B cell (primary cell): ENCODE data around the gene WNT3A. TPM values are rescaled to one million over a fixed set of nuclear protein-coding genes. Genes with fewer than 3 reads are reported as not detected.

Experiments
- ATAC-seq: fragments of 200-7000 bp; cut with Tn5 transposase; one replicate; pipeline ENCODE4 v1.10.0; 2021; ENCODE audit warnings: low read depth, mild to moderate bottlenecking, moderate number of reproducible peaks, moderate library complexity
- CTCF ChIA-PET: fragments of 350-600 bp; sonication (Branson Sonifier 250); formaldehyde crosslinking; loops from one replicate; lab custom pipeline; 2021; ENCODE audit warnings: antibody characterized with exemption, inconsistent platforms; lab: Charles Lee
- POLR2A ChIA-PET: fragments of 350-600 bp; sonication (Branson Sonifier 250); formaldehyde crosslinking; loops from one replicate; lab custom pipeline; 2021; ENCODE audit warnings: antibody characterized with exemption; lab: Charles Lee
- DNase-seq: peaks from one replicate; pipeline ENCODE4 v3.0.0; 2013
- H2AFZ ChIP-seq: 2 replicates; pipeline ENCODE4 v1.6.1; 2012; ENCODE audit warnings: mild to moderate bottlenecking, low read depth, low read length; ENCODE audit not compliant: insufficient read depth, poor library complexity, severe bottlenecking
- H3K27ac ChIP-seq, 2 donors: 1 replicate in 1 of 2; 2 replicates in 1 of 2; pipeline ENCODE4 v1.5.1; 2012 to 2013; ENCODE audit warnings: low read length in 2 of 2, mild to moderate bottlenecking in 2 of 2, moderate library complexity in 1 of 2
- H3K27me3 ChIP-seq, 4 experiments: fragments of 200-600 bp in 1 of 4; sonication (generic) in 1 of 4; replicated peaks in 1 of 4; 1 replicate in 2 of 4; 2 replicates in 2 of 4; pipeline versions ENCODE4 v1.6.1 to v1.7.0; 2013 to 2016; ENCODE audit warnings: low read length in 3 of 4, mild to moderate bottlenecking in 2 of 4, mixed read lengths in 1 of 4, moderate library complexity in 1 of 4; ENCODE audit not compliant: insufficient read depth in 4 of 4, control insufficient read depth in 3 of 4; ENCODE audit errors: control extremely low read depth in 1 of 4
- H3K36me3 ChIP-seq, 2 experiments: replicated peaks in 1 of 2; 1 replicate in 1 of 2; 2 replicates in 1 of 2; pipeline versions ENCODE4 v1.6.1 to v1.7.1; 2013; ENCODE audit warnings: low read length in 1 of 2; ENCODE audit not compliant: insufficient read depth in 2 of 2, control insufficient read depth in 1 of 2; ENCODE audit errors: control extremely low read depth in 1 of 2, extremely low read depth in 1 of 2
- H3K4me1 ChIP-seq, 2 donors: fragments of 200-600 bp in 1 of 2; sonication (generic) in 1 of 2; 1 replicate in 1 of 2; 2 replicates in 1 of 2; pipeline versions ENCODE4 v1.5.1 to v1.6.1; 2013 to 2017; ENCODE audit warnings: low read length in 2 of 2; ENCODE audit not compliant: control insufficient read depth in 2 of 2, insufficient read depth in 2 of 2
- H3K4me2 ChIP-seq: replicated peaks from 2 replicates; pipeline ENCODE3; 2012; ENCODE audit warnings: mild to moderate bottlenecking, low read depth, low read length; ENCODE audit not compliant: poor library complexity, severe bottlenecking
- H3K4me3 ChIP-seq, 5 experiments: fragments of 200-600 bp in 1 of 5; sonication (generic) in 1 of 5; 1 replicate in 3 of 5; 2 replicates in 2 of 5; pipeline versions ENCODE4 v1.5.1 to v1.7.0; 2011 to 2016; ENCODE audit warnings: low read length in 4 of 5, mild to moderate bottlenecking in 4 of 5, low read depth in 2 of 5, control low read depth in 1 of 5, moderate library complexity in 1 of 5; ENCODE audit not compliant: insufficient read depth in 1 of 5; ENCODE audit errors: control extremely low read depth in 1 of 5, extremely low read depth in 1 of 5
- H3K79me2 ChIP-seq: fragments of 200-600 bp; sonication (generic); one replicate; pipeline ENCODE4 v1.6.0; 2016; ENCODE audit warnings: low read length; ENCODE audit not compliant: control insufficient read depth, insufficient read depth
- H3K9ac ChIP-seq: fragments of 200-600 bp; sonication (generic); 2 replicates; pipeline ENCODE4 v1.6.1; 2017; ENCODE audit warnings: mild to moderate bottlenecking, low read length, moderate library complexity
- H3K9me3 ChIP-seq, 3 donors: one replicate each; pipeline versions ENCODE4 v1.6.1 to v1.7.1; 2013; ENCODE audit warnings: low read length in 2 of 3; ENCODE audit not compliant: control insufficient read depth in 2 of 3, insufficient read depth in 1 of 3; ENCODE audit errors: control extremely low read depth in 1 of 3
- H4K20me1 ChIP-seq: 2 replicates; pipeline ENCODE4 v1.6.0; 2012; ENCODE audit warnings: mild to moderate bottlenecking, low read length; ENCODE audit not compliant: insufficient read depth, control insufficient read depth, poor library complexity, severe bottlenecking
- H3K27ac Mint-ChIP-seq: one replicate; pipeline ENCODE4 v1.8.0; 2021; ENCODE audit warnings: mixed read lengths
- H3K27me3 Mint-ChIP-seq: one replicate; pipeline ENCODE4 v1.8.0; 2021; ENCODE audit warnings: mixed read lengths
- H3K4me1 Mint-ChIP-seq: one replicate; pipeline ENCODE4 v1.8.0; 2021; ENCODE audit warnings: mixed read lengths
- H3K4me3 Mint-ChIP-seq: one replicate; pipeline ENCODE4 v1.8.0; 2021; ENCODE audit warnings: mixed read lengths
- H3K9me3 Mint-ChIP-seq: one replicate; pipeline ENCODE4 v1.8.0; 2022; ENCODE audit warnings: mixed read lengths; ENCODE audit not compliant: insufficient read depth
- CTCF ChIP-seq: fragments of 200-600 bp; IDR thresholded peaks from one replicate; pipeline ENCODE4 v1.8.0; 2022; ENCODE audit warnings: antibody characterized with exemption, mild to moderate bottlenecking
- EZH2 ChIP-seq: IDR thresholded peaks from 2 replicates; pipeline ENCODE4 v1.6.1; 2012; ENCODE audit warnings: borderline replicate concordance, low read depth, mild to moderate bottlenecking, moderate library complexity, low read length; ENCODE audit not compliant: insufficient read depth, poor library complexity, severe bottlenecking
- WGBS: methylation state at CpG from one replicate; pipeline ENCODE4 v1.1.5; 2013; ENCODE audit warnings: missing lambda C conversion rate; ENCODE audit not compliant: insufficient coverage; 5-methylcytosine and 5-hydroxymethylcytosine counted together
- intact Hi-C: fragments of 100-400 bp; cut with micrococcal nuclease; formaldehyde crosslinking; loops from one replicate; pipeline ENCODE4 v1.10.0; 2022
- polyA plus RNA-seq: library from polyadenylated mRNA; depleted of rRNA; stranded (reverse); fragments of >200 nt; gene quantifications from 2 replicates; pipeline ENCODE4 v1.2.3, GENCODE V29; 2012
- total RNA-seq, 2 donors: library from RNA; stranded (reverse); fragments of 120-200 nt in 1 of 2; gene quantifications; 1 replicate in 1 of 2; 2 replicates in 1 of 2; pipeline versions ENCODE4 v1.2.3 to v1.2.4, GENCODE V29; 2013 to 2022

Gene WNT3A
- total and polyA plus RNA-seq, 2 donors (not counting 1 experiment from before 2014, with no cell fraction given), result 0.03 TPM; not detected in 1

- intact Hi-C loops, result no loop called here
These were observed 31.7 kb downstream of the WNT3A start for GRCh38 chr1:228038387-228039005.

More at GRCh38 chr1:228038387-228039005, 31.7 kb downstream of the WNT3A start:
- TF ChIP-seq CTCF (no peak), EZH2 (no peak)
- H3K27me3 ChIP-seq, result peaks cover 0 to 48% (median 22%) of the 10 kb centered on the region in 4 experiments
- H4K20me1 ChIP-seq, result no peaks in the 10 kb centered on the region
- no peak overlapping the region for H3K4me3 Mint-ChIP-seq
- DNase-seq, result no peak
- no peak overlapping the region for H3K27ac Mint-ChIP-seq
- WGBS, result 74% methylated on average over 9 of the region's 11 CpGs
- ChIA-PET POLR2A (no interaction called here), CTCF (no interaction called here)
- ATAC-seq, result no peak
- peak overlapping the region; percentile 75 for H3K4me2 ChIP-seq
- peaks cover 27% of the 10 kb centered on the region for H3K27me3 Mint-ChIP-seq
- no peak overlapping the region for H3K27ac ChIP-seq
- H3K4me1 Mint-ChIP-seq, result peaks cover 2% of the 10 kb centered on the region
- H3K36me3 ChIP-seq, result no peaks in the 10 kb centered on the region
- no peak overlapping the region for H3K4me3 ChIP-seq
- H3K9ac ChIP-seq, result no peak overlapping the region
- no peaks in the 10 kb centered on the region for H3K9me3 ChIP-seq
- H2AFZ ChIP-seq, result no peak overlapping the region
- peaks cover under 1% of the 10 kb centered on the region for H3K9me3 Mint-ChIP-seq
- peaks cover 6 to 15% of the 10 kb centered on the region in 2 donors for H3K4me1 ChIP-seq
- no peaks in the 10 kb centered on the region for H3K79me2 ChIP-seq
